Measurements from ENCODE around the gene TAGAP.
"Not testable (repeated sequence)": the region's sequence is repeated elsewhere in the genome, so short reads cannot be mapped to it uniquely, and the experiment has no call there.

TAGAP gene

GRCh38 chr6:159045801-159046200 is 1.0 kb upstream of the TAGAP start:
- in situ Hi-C loops (cut with MboI; ENCODE audit: low sequenced_read_pairs), result no loop called here

DNA sequence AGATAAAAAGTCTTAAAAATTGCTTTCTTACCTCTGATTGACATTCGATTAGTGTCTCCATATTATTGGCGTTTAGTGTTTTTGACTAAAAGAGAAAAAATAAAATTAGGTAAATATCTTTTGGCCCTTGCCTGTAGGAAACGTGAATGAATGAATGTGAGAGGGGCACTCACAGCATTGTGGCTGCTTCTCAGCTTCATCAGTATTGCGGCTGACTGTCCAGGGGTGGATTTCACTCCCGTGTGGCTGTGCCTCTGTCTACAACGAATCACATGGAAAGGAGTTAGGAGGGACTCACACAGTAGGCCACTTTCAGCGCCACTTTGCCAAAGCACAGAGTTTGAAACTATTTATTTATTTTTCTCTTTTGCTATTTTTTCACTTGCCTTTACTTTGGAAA is 844 bp downstream of the TAGAP start:
- in situ Hi-C loops (cut with MboI; ENCODE audit: low sequenced_read_pairs), result loop anchor here (5.0 kb wide), 1 partner anchor 58 kb away; no protein-coding TSS in a partner anchor

DNA sequence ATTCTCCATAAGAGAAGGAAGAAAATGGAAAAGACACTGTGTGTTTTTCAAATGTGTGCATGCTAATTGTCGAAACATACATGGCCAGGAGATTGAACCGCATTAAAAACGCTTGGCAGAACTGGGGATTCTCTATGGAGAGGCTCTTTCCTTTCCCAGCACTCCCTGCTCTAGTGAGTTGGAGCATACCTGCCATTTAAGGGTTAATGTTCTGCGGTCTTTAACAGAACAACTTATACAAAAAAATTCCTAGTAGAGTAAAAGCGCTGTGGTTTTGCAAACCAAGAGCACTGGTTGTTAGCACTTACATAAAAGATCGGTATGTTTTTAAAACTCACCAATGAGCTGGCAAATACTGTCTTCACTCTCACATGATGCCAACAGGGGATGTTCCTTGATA is 1.5 kb downstream of the TAGAP start:
- in situ Hi-C loops (cut with MboI; ENCODE audit: low sequenced_read_pairs), result loop anchor here (5.0 kb wide), 1 partner anchor 59 kb away; no protein-coding TSS in a partner anchor

DNA sequence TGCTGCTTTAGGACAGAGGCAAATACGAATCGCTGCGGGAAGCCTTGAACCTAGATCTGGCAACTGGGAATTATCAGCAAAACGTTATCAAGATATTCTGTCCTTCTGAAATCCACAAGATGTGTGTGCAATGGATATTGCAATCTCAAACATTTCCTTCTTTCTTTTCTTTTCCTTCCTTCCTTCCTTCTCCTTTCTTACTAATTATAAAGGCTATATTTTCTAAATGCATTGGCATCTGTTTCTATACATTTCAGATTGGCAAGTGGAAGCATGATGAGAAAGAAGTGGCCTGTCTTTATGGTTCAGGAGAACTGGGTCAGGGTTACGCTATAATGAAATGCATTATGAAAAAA is 2.0 kb downstream of the TAGAP start:
- in situ Hi-C loops (cut with MboI; ENCODE audit: low sequenced_read_pairs), result loop anchor here (5.0 kb wide), 1 partner anchor 59 kb away; no protein-coding TSS in a partner anchor

DNA sequence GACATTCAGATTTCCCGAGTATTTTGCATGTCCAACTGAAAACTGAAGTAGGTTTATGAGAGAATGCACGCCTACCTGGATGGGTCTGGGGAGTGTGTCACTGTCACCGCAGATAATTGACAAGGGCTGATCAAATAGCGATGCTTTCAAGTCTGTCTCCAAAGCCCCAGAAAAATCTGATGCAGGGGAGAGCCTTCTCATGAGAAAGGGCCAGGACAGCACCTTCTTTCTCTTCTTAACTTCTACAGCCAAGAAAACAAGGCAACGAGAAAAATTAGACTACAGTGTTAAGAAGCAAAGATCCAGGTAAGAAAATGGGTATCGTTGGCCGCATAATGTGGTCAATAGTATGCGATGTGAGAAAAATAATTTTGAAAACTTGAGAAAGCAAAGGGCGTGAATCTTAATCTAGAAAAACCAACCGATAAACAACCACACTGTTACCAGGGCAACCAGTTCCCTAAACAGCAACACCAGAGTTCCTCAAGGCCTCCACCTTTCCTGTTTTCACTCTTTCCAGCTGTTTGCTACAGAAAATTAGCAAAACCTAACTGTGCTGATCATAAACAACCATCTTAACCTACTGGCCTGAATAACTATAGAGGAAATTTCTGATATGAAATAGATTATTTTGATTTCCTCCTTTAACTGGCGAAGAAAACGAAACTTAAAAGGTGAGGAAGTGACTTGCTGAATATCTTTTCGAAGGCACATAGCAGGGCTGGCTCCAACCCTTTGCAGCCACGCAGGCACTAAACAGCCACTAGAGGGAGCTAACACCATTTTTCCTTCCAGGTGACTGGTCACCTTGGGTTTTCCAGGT is 2.6 kb downstream of the TAGAP start:
- in situ Hi-C loops (cut with MboI; ENCODE audit: low sequenced_read_pairs), result loop anchor here (5.0 kb wide), 1 partner anchor 60 kb away; no protein-coding TSS in a partner anchor

GRCh38 chr6:159041181-159041580 is 3.6 kb downstream of the TAGAP start:
- in situ Hi-C loops (cut with MboI; ENCODE audit: low sequenced_read_pairs), result loop anchor here (5.0 kb wide), 1 partner anchor 61 kb away; no protein-coding TSS in a partner anchor

GRCh38 chr6:159039885-159040258 is 4.9 kb downstream of the TAGAP start:
- in situ Hi-C loops (cut with MboI; ENCODE audit: low sequenced_read_pairs), result loop anchor here (5.0 kb wide), 1 partner anchor 62 kb away; no protein-coding TSS in a partner anchor

GRCh38 chr6:159038914-159039884 is 5.6 kb downstream of the TAGAP start:
- in situ Hi-C loops (cut with MboI; ENCODE audit: low sequenced_read_pairs), result no loop called here

GRCh38 chr6:159038318-159038717 is 6.5 kb downstream of the TAGAP start:
- in situ Hi-C loops (cut with MboI; ENCODE audit: low sequenced_read_pairs), result not testable (repeated sequence)

DNA sequence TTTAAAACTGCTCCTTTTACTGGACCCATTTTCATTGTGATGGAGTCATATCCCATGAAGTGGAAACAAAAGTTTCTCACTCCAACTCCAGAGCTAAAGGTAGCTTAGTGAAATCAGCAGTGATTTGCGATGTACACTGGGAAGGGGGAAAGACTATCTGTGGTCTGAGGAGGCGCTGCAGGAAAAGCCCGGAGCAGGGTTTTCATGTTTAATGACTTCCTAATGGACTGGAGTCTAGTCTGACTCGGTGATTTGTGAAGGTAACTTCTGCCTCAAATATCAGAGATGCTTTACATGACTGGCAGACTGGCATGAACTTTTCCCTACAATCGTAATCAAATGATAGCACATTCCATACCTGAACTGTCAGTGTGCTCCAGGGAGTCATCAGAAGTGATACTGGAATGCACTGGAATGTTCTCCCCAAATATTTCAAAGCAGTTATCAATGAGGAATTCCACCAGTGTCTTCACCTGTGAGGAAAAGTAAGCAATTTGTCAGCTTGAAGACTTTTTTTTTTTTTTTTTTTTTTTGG is 7.0 kb downstream of the TAGAP start:
- in situ Hi-C loops (cut with MboI; ENCODE audit: low sequenced_read_pairs), result no loop called here

GRCh38 chr6:159036673-159037072 is 8.1 kb downstream of the TAGAP start:
- in situ Hi-C loops (cut with MboI; ENCODE audit: low sequenced_read_pairs), result no loop called here

DNA sequence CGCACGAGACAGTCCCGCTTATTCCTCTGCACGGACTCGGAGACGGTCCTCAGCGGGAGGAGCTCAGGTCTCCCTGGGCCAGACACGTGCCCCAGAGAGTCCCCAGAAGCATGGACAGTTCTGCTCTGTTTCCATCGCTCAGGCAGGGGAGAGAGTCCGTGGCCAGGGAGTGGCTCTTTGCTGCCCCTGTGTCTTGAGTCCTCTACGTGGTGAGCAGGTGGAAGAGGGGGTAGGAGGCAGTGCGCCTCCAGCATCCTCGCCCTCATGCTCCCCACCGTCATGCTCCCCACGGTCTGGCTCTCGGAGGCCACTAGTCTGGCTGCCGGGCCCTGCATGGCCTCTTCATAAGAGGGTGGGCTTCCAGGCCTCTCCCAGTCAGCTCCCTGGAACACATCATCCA is 8.9 kb downstream of the TAGAP start:
- in situ Hi-C loops (cut with MboI; ENCODE audit: low sequenced_read_pairs), result no loop called here

GRCh38 chr6:159033160-159034049 is 11.4 kb downstream of the TAGAP start:
- in situ Hi-C loops (cut with MboI; ENCODE audit: low sequenced_read_pairs), result no loop called here

DNA sequence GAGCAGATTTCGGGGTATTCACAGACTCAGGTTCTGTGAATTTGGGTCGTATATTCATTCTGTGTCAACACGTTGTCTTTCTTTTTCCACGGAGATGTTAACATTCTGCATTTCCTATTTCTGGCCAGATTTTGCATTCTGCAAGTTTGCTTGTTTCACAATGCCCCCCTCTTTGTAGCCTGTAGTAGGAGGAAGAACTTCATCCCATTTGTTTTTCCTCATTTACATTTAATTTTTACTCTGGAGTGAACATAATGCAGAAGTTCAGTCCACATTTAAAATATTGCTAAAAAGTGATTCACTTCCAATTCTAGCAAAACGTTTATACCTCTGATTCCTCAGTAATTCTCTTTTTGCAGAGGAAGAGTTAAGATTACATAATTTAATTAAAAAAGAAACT is 12.9 kb downstream of the TAGAP start:
- in situ Hi-C loops (cut with MboI; ENCODE audit: low sequenced_read_pairs), result no loop called here

GRCh38 chr6:159030168-159030567 is 14.6 kb downstream of the TAGAP start:
- in situ Hi-C loops (cut with MboI; ENCODE audit: low sequenced_read_pairs), result no loop called here

- in situ Hi-C loops (cut with MboI; ENCODE audit: low sequenced_read_pairs), result not testable (repeated sequence)
These were observed 19.6 kb downstream of the TAGAP start for GRCh38 chr6:159025224-159025623.

GRCh38 chr6:159023893-159024292 is 20.9 kb downstream of the TAGAP start:
- in situ Hi-C loops (cut with MboI; ENCODE audit: low sequenced_read_pairs), result no loop called here

DNA sequence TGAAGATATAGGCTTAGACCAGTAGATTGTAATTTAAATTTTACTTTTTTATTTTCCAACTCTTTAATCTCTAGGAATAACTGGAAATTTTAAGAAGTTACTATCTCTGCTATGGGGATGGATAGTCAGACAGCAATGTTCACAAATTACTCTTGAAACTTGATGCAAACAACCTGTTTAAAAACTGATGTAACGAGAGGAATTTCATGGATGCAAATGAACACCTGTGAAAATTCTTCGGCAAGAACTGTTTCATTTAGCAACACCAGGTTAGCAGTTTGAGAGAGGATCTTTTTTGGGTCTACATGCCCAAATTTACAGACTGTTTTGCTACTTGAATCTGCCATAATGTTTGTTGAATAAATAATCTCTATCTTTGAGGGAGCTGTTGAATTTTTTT is 24.8 kb downstream of the TAGAP start:
- in situ Hi-C loops (cut with MboI; ENCODE audit: low sequenced_read_pairs), result no loop called here

DNA sequence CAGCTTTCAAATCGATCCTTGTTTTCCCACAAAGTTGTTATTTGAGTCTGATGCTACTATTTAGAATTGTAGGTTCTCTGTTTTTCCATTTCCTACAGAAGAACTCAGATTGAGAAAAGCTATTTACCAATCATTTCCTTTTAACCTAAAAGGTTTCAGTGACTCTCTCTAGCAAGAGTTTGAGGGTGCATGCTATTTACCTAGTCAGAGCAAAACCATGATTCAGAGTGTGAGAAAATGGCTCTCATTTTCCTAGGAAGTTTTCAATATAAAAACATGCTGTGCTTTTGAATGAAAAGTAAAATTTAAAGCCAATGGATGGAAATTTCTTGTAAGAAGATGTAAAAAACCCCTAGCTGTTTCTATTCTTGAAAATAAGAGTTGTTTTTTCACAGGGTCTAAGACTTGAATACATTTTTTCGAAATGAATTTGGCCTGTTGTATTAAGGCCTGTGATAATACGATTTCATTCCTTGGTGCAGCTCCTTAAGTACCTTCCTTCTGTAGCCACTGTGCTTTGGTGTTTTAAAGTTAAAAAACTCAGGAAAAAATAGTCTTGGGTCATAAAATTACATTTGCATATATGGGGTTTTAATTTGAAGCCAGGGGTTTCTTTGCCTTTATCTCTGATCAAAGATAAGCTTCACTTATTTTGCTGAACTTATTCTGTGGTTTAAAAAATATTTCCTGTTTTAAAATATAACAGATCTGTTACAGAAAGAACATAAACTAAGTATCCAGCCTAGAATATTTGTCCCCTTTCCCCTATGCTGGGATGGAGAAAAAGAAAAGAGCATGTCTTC is 26.8 kb downstream of the TAGAP start:
- in situ Hi-C loops (cut with MboI; ENCODE audit: low sequenced_read_pairs), result no loop called here

Data from HL-60/S4 treated with phorbol 12-myristate 13-acetate at 8.2 ng/mL for 4 days and 3 days (cell line).